Gastroesophageal sphincter (tissue), 3 donors: ENCODE results near the gene PCSK5.

Experiments
- CTCF ChIP-seq, 4 experiments: fragments of 200-600 bp in 2 of 4; fragments of 450-650 bp in 2 of 4; sonication (generic) in 1 of 4; IDR thresholded peaks; one replicate each; pipeline ENCODE4 v1.5.1; 2017 to 2019; ENCODE audit warnings: antibody characterized with exemption in 4 of 4, mild to moderate bottlenecking in 2 of 4, moderate library complexity in 2 of 4
- EP300 ChIP-seq: sonication (generic); formaldehyde crosslinking; IDR thresholded peaks from one replicate; pipeline ENCODE4 v1.6.1; 2017; ENCODE audit warnings: antibody characterized with exemption, mild to moderate bottlenecking

GRCh38 chr9:75871624-75872023 lies 18.8 kb upstream of the PCSK5 start:
- no peak for TF ChIP-seq CTCF (IDR thresholded peaks at IDR 0.05)
- no peak for TF ChIP-seq EP300
